Tongue (tissue), 2 donors: Measurements from ENCODE around the gene TRIM36. TPM values are rescaled to one million over a fixed set of nuclear protein-coding genes. Genes with fewer than 3 reads are reported as not detected.

Source experiments
- DNase-seq: peaks from one replicate; pipeline ENCODE4 v3.0.0-alpha.2; 2015
- total RNA-seq: library from RNA; depleted of rRNA; stranded (reverse); fragments of >200 nt; gene quantifications from one replicate; pipeline ENCODE4 v1.2.3, GENCODE V29; 2014

The TRIM36 gene
- total RNA-seq, 1 donor from 2014 or later: 1.8 TPM

DNA sequence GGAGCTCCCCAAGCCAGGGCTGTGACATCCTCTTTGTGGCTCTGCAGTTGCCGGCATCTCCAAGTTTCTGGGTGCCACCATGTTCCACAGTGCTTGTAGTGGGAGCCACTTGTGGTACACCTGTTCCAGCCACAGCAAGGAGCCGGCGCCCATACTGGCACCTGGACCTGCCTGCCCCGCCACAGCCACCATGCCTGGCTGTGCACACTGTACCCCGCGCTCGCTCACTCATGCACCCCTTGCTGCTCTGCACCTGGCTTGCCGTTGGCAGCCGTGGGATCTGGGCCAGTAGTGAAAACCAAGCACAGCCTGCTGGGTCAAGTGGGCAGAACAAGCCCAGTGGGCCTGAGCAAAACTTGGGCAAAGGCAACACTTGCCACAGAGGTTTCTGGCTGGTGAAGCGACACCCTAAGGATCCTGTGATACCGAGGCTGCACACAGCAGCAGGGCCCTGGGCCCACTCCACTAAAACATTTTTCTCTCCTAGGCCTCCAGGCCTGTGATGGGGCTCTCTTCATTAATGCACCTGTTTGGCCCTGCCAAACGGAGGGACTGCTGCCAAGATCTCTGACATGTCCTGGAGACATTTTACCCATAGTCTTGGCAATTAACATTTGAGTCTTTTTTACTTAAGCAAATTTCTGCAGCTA is 2.8 kb downstream of the TRIM36 start:
- no peak for DNase-seq

GRCh38 chr5:115165790-115166189 is 3.9 kb downstream of the TRIM36 start:
- no peak for DNase-seq

DNA sequence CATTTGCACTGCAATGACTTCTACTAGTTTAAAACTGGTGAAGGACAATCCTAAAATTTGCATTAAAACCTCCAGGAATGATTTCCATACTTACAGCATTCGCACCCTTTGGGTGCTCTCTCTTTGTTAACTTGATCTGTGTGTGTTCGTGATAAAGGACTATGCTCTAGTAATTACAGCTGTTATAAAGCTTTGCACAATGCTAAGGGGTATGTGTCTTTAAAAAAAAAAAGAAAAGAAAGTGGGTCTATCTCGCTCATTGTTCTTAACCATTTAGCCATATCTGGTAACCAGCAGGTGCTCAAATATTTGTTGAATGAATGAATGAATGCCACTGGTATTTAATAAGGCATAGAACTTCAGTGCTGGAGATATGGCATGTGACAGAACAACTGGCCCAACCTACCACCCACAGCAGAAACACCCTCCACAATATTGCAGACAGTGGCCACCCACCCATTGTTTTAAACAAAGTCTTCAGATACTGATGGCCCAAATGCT is 8.7 kb downstream of the TRIM36 start:
- no peak for DNase-seq

DNA sequence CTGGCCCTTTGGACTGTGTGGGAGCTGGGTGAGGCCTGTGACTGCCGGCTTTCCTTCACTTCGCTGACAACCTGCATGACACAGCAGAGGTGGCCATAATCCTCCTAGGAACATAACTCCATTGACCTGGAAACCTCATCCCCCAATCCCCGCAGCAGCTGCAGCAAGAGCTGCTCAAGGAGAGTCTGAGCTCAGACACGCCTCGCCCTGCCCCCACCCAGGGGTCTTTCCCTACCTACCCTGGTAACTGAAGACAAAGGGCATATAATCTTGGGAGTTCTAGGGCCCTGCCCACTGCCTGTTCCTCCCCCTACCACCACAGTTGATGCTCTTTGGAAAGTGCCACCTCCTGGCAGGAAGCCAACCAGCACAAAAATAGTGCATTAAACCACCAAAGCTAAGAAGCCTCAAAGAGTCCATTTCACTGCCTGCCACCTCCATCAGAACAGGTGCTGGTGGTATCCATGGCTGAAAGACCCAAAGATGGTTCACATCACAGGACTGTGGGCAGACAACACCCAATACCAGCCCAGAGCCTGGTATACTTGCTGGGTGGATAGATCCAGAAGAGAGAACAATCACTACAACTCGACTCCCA is 18.4 kb downstream of the TRIM36 start:
- DNase-seq: no peak

DNA sequence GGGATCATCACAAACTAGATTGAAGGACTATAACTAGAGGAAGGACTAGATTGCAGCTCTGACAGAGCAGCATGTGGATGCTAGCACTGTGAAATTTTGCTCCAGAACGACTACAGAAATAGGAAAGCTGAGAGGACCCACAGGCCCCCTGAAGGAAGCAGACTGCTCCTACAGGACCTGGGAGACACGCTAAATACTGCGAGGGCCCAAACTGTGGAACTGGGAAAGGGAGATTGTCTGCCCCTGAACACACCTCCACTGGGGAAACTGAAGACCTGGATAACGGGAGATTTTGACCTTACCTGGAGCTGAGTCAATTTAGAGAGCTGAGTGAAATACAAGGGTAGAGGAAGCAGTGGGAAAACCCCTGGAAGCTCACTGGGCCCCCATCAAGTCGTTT is 19.2 kb downstream of the TRIM36 start:
- no peak for DNase-seq

DNA sequence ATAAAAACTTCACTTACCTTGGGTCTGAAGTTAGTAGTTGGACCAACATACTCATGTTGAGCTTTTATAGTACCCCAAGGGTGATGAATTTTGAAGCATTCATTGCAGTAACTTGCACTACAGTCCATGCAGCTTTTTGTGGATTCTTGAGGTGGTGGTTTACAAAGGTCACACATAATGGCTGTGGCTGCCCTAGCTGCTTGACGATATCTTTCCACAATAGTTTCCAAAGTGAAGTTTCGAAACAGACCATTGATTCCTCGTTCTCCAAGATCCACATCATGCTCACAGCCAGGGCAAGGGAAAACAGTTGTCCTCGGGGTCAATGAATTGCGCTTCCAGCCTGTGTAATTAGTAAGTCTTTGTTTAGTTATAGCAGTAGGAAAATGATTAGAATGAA is 22.7 kb downstream of the TRIM36 start:
- DNase-seq: no peak

DNA sequence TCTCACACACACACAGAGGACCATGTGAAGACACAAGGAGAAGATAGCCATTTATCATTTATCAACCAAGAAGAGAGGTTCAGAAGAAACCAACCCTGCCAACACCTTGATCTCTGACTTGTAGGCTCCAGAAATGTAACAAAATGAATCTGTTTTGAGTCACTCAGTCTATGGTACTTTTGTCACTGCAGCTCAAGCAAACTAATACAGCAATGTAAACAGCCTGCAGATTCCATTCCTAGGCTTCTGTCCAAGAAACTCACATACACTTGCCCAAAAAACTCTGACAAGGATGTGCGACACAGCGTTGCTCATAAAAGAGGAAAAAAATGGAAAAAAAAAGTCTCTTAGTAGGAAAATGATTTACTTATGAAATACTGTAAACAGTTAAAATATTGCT is 33.4 kb downstream of the TRIM36 start:
- DNase-seq: no peak

DNA sequence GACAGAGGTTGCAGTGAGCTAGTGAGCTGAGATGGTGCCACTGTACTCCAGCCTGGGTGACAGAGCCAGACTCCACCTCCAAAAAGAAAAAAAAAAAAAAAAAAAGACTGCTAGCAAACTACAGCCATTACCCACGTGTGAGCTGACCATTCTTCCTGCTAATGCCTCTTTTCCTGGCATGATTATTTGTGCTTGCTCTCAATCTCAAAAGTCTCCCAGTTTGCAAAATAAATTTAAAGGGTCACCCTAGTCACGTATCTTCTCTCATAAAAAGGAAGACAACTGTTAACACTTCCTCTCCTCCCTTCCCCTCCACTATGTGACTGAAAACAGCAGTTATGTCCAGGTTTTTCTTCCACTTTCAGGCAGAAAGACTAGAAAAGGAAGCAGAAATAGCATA is 37.2 kb downstream of the TRIM36 start:
- no peak for DNase-seq

GRCh38 chr5:115126303-115126702 is 43.4 kb downstream of the TRIM36 start:
- no peak for DNase-seq

GRCh38 chr5:115124741-115125140 is 45.0 kb downstream of the TRIM36 start:
- DNase-seq: no peak

- DNase-seq: peak; percentile 72
These were observed 53.7 kb downstream of the TRIM36 start for GRCh38 chr5:115116001-115116400.

DNA sequence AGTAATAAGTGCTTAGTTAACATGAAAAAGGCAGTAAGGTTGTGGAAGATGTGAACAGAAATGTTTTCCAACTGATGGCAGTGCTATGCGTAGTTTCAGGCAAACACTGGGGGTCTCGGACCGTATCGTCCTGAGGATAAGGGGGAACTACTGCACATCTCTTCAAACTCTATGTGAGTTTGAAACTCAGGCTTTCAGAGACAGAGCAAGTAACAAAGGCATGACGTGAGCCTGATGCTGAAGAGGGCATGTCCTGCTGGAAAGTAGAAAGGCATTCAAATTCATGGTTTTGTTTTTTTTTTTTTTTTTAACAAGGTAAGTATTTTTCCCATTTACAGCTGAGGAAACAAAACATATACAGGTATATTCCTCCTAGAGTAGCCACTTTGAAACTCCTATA is 59.9 kb downstream of the TRIM36 start:
- DNase-seq: no peak

GRCh38 chr5:115109356-115109755 is 60.4 kb downstream of the TRIM36 start:
- no peak for DNase-seq

DNA sequence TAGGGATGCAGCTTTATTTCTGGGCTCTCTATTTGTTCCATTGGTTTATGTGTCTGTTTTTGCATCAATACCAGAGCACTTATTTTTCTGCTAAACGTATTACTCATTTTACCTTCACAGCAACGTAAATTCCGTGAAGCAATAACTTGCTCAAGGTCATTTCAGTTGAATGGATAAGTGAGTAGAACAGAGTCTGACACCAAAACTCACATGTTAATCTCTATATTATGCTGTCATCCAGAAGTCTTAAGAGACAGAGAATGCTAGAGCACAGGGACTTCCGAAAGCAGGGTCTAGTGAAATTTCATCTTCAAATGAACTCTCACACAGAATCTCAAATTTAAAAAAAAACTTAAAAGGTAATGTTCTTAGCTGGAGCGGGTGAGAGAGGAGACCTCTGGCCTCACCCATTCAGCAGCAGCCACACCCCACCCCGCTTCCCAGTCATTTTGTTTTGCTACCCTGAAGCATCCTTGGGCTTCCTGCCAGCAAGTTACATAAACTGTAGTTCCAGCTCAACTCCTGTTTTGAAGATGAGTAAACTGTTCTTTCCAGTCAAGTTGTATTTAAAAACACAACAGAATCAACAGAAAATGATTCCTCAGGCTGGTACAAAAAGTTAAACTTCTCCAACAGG is 69.3 kb downstream of the TRIM36 start:
- peak; percentile 11 for DNase-seq

- DNase-seq: peak; percentile 64
These were observed 71.5 kb downstream of the TRIM36 start for GRCh38 chr5:115098041-115098702.

- DNase-seq: no peak
These were observed 72.5 kb downstream of the TRIM36 start for GRCh38 chr5:115097236-115097635.

GRCh38 chr5:115096034-115096769 is 73.5 kb downstream of the TRIM36 start:
- DNase-seq: no peak

DNA sequence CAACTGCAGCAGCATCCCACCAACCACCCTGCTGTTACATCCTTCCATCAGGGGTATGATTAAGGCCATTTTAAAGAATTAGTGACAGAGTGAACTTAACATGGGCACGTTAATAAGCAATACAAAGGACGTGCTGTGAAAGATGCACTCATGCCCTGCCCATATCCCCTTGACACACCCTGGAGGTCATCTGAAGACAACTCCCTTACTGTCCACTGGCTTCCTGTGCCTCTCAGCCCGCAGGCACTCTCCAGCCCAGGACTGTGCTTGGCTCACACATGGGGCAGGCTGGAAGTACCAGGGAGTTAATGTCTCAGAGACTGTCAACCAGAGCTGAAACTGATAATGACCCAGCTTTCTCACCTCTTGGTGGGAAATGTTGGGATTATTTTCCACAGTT is 81.8 kb downstream of the TRIM36 start:
- DNase-seq: no peak

- DNase-seq: no peak
These were observed 83.2 kb downstream of the TRIM36 start for GRCh38 chr5:115086473-115086872.

DNA sequence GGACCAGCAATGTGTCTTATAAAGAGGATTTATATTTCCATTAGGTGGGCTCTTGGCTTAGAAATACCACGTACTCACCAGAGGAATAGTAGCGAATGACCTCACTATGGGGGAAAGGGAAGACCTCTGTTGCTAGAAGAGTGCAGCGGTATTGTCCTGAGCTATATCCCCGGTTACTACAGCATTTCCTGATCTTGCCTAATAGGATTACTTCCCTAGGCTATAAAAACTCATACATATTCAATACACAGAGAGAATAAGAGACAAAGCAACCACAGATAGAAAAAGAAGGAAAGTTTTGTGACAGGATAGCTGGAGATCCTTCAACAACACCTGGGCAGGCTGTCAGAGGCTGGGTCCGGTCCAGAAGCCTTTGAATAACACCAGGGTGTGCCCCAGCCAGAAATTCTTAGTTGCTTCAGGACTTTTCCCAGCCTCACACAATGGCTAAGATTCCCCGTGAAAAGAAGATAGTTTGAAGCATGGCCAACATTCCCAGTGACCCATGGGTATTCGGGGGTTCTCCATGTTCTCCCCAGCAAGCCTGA is 85.4 kb downstream of the TRIM36 start:
- DNase-seq: no peak

- no peak for DNase-seq
These were observed 89.6 kb downstream of the TRIM36 start for GRCh38 chr5:115079924-115080623.
